Right cardiac atrium (tissue), 5 donors: ENCODE measurements around the gene TPM2. TPM values are rescaled to one million over a fixed set of nuclear protein-coding genes. Genes with fewer than 3 reads are reported as not detected.

Experiments used
- ATAC-seq, 2 donors: fragments of 200-7000 bp; cut with Tn5 transposase; one replicate each; pipeline versions ENCODE4 v1.8.0 to v1.9.1; 2020; ENCODE audit warnings: moderate library complexity in 2 of 2, mild to moderate bottlenecking in 1 of 2
- DNase-seq, 3 donors: peaks; one replicate each; pipeline ENCODE4 v3.0.0-alpha.2; 2020
- H3K27ac ChIP-seq: one replicate; pipeline ENCODE4 v1.5.1; 2013; ENCODE audit warnings: mild to moderate bottlenecking, low read length, control low read depth, moderate library complexity
- H3K27me3 ChIP-seq: one replicate; pipeline ENCODE4 v1.6.1; 2013; ENCODE audit not compliant: control insufficient read depth, insufficient read depth
- H3K4me1 ChIP-seq: one replicate; pipeline ENCODE4 v1.6.1; 2013; ENCODE audit warnings: low read length; ENCODE audit not compliant: control insufficient read depth, insufficient read depth
- H3K4me3 ChIP-seq: one replicate; pipeline ENCODE4 v1.5.1; 2013; ENCODE audit warnings: low read length, control low read depth
- H3K9me3 ChIP-seq: one replicate; pipeline ENCODE4 v1.6.1; 2013; ENCODE audit warnings: low read length; ENCODE audit not compliant: control insufficient read depth
- WGBS: extraction: QIAGEN DNeasy Blood & Tissue Kit; methylation state at CpG from one replicate; pipeline ENCODE4 v1.1.7; 2013; 5-methylcytosine and 5-hydroxymethylcytosine counted together
- intact Hi-C, 4 donors: fragments of 100-400 bp; cut with DNase I; formaldehyde crosslinking; loops; one replicate each; pipeline versions ENCODE4 v1.11.0 to v1.14.0; 2022 to 2023
- polyA plus RNA-seq: library from polyadenylated mRNA; stranded (reverse); fragments of 200-250 nt; gene quantifications from one replicate; pipeline ENCODE4 v1.2.3, GENCODE V29; 2013
- total RNA-seq, 4 donors: library from RNA; stranded (reverse); fragmentation: NEBNext Ultra II Directional; extraction: Animal tissue kit (Norgen Biotek cat#: 25700); gene quantifications; one replicate each; pipeline ENCODE4 v1.2.1, GENCODE V29; 2021
- donor health status: healthy with polysubstance abuse.
- donor health status: DM: no; HTN: yes; CAD: no.
- donor health status: DM: no; HTN: no; CAD: no.
- donor health status: DM: no; HTN: yes; CAD: no; lungs with severe emphysema.
- donor health status: DM: yes; HTN: yes; CAD: no.

TPM2 gene
- total and polyA plus RNA-seq, 5 donors, result 573 to 2,123 (median 777) TPM

GRCh38 chr9:35661756-35662350 lies 27.9 kb downstream of the TPM2 start:
- Histone ChIP-seq H3K27ac (peak overlapping the region; percentile 48), H3K27me3 (no peaks in the 10 kb centered on the region), H3K4me3 (no peak overlapping the region), H3K9me3 (no peaks in the 10 kb centered on the region), H3K4me1 (no peaks in the 10 kb centered on the region)
- intact Hi-C loops, result loop anchor here in 3 of 4 donors (5.0 to 10.0 kb wide), 3 partner anchors 35 to 70 kb away; partner anchors contain the start of genes CREB3 (in 2 of the 3) and TLN1 (in 2 of the 3)
- no peak for ATAC-seq
- no peak for DNase-seq
- WGBS, result 69% methylated on average over 3 of the region's 3 CpGs

- Histone ChIP-seq H3K9me3 (no peaks in the 10 kb centered on the region), H3K27ac (peak overlapping the region; percentile 50), H3K4me3 (no peak overlapping the region), H3K27me3 (no peaks in the 10 kb centered on the region), H3K4me1 (no peaks in the 10 kb centered on the region)
- DNase-seq, result no peak
- whole genome bisulfite sequencing, result 49% methylated on average over 9 of the region's 9 CpGs
- intact Hi-C loops, result loop anchor here in 3 of 4 donors (5.0 to 10.0 kb wide), 3 partner anchors 36 to 71 kb away; partner anchors contain the start of genes CREB3 (in 2 of the 3) and TLN1 (in 2 of the 3)
- no peak for ATAC-seq
Measured at GRCh38 chr9:35660966-35661415, 28.7 kb downstream of the TPM2 start.

GRCh38 chr9:35659340-35659739 lies 30.4 kb downstream of the TPM2 start:
- Histone ChIP-seq H3K9me3 (no peaks in the 10 kb centered on the region), H3K4me3 (peak overlapping the region; percentile 85), H3K27me3 (no peaks in the 10 kb centered on the region), H3K4me1 (no peaks in the 10 kb centered on the region), H3K27ac (peak overlapping the region; percentile 66)
- intact Hi-C loops, result loop anchor here in 1 of 4 donors (5.0 kb wide), 1 partner anchor 88 kb away; the partner anchor contains the start of genes GBA2 and RGP1
- peak in 1 of 2 donors; percentile 0 for ATAC-seq
- DNase-seq, result no peak
- 38% methylated on average over 3 of the region's 3 CpGs for WGBS

- H3K4me1 ChIP-seq, result no peaks in the 10 kb centered on the region
- H3K27ac ChIP-seq, result peak overlapping the region; percentile 99
- H3K27me3 ChIP-seq, result no peaks in the 10 kb centered on the region
- ATAC-seq (peak; percentile 2 to 4), DNase-seq (peak; percentile 65 to 83 (median 79))
- H3K4me3 ChIP-seq, result peak overlapping the region; percentile 85
- no peaks in the 10 kb centered on the region for H3K9me3 ChIP-seq
- intact Hi-C loops, result loop anchor here in 1 of 4 donors (5.0 kb wide), 1 partner anchor 88 kb away; the partner anchor contains the start of genes GBA2 and RGP1
- WGBS, result 0% methylated on average over 2 of the region's 2 CpGs
Measured at GRCh38 chr9:35658968-35659220, 30.8 kb downstream of the TPM2 start.

GRCh38 chr9:35658137-35658967 lies 31.4 kb downstream of the TPM2 start, which contains the start of gene CCDC107:
CCDC107 (plus strand) TSS chr9:35658292; CDS start chr9:35658380, 88 bp downstream.
- ATAC-seq (peak; percentile 84 to 86), DNase-seq (peak; percentile 88 to 95 (median 95))
- intact Hi-C loops, result loop anchor here in 1 of 4 donors (5.0 kb wide), 1 partner anchor 89 kb away; the partner anchor contains the start of genes GBA2 and RGP1
- Histone ChIP-seq H3K4me3 (peak within 1 kb of the TSS; percentile 85), H3K27ac (peak within 1 kb of the TSS; percentile 99), H3K4me1 (no peaks in the 10 kb centered on the region), H3K27me3 (no peaks in the 10 kb centered on the region), H3K9me3 (no peaks in the 10 kb centered on the region)
- under 1% methylated on average over 67 of the region's 67 CpGs for WGBS

GRCh38 chr9:35657546-35658136 lies 32.1 kb downstream of the TPM2 start, which contains the start of gene RMRP:
RMRP (minus strand) TSS chr9:35658019.
- no peaks in the 10 kb centered on the region for H3K9me3 ChIP-seq
- H3K27me3 ChIP-seq, result no peaks in the 10 kb centered on the region
- ATAC-seq (peak; percentile 97), DNase-seq (peak; percentile 98 to 99 (median 99))
- intact Hi-C loops, result loop anchor here in 1 of 4 donors (5.0 kb wide), 1 partner anchor 90 kb away; the partner anchor contains the start of genes GBA2 and RGP1
- under 1% methylated on average over 42 of the region's 42 CpGs for WGBS
- H3K4me3 ChIP-seq, result peak within 1 kb of the TSS; percentile 85
- H3K4me1 ChIP-seq, result no peaks in the 10 kb centered on the region
- H3K27ac ChIP-seq, result peak within 1 kb of the TSS; percentile 99

- H3K4me3 ChIP-seq, result peak overlapping the region; percentile 31
- 30% methylated on average over 25 of the region's 25 CpGs for WGBS
- H3K27me3 ChIP-seq, result no peaks in the 10 kb centered on the region
- no peak for DNase-seq
- intact Hi-C loops, result loop anchor here in 1 of 4 donors (5.0 kb wide), 1 partner anchor 90 kb away; the partner anchor contains the start of genes GBA2 and RGP1
- ATAC-seq, result peak; percentile 11 to 34
- no peaks in the 10 kb centered on the region for H3K9me3 ChIP-seq
- H3K4me1 ChIP-seq, result no peaks in the 10 kb centered on the region
- peak overlapping the region; percentile 88 for H3K27ac ChIP-seq
Measured at GRCh38 chr9:35656831-35657545, 32.7 kb downstream of the TPM2 start.

GRCh38 chr9:35656348-35656747 lies 33.4 kb downstream of the TPM2 start:
- intact Hi-C loops, result loop anchor here in 1 of 4 donors (5.0 kb wide), 1 partner anchor 91 kb away; the partner anchor contains the start of genes GBA2 and RGP1
- H3K4me1 ChIP-seq, result no peaks in the 10 kb centered on the region
- ATAC-seq (no peak), DNase-seq (no peak)
- 83% methylated on average over 17 of the region's 17 CpGs for WGBS
- H3K4me3 ChIP-seq, result no peak overlapping the region
- no peaks in the 10 kb centered on the region for H3K27me3 ChIP-seq
- H3K9me3 ChIP-seq, result no peaks in the 10 kb centered on the region
- H3K27ac ChIP-seq, result no peak overlapping the region

GRCh38 chr9:35653611-35654010 lies 36.1 kb downstream of the TPM2 start:
- intact Hi-C loops, result no loop called here
- no peaks in the 10 kb centered on the region for H3K4me1 ChIP-seq
- H3K9me3 ChIP-seq, result no peaks in the 10 kb centered on the region
- H3K27me3 ChIP-seq, result no peaks in the 10 kb centered on the region
- H3K27ac ChIP-seq, result no peak overlapping the region
- no peak for DNase-seq
- WGBS, result 91% methylated on average over 2 of the region's 2 CpGs
- H3K4me3 ChIP-seq, result no peak overlapping the region
- ATAC-seq, result no peak

- 90% methylated on average over 8 of the region's 8 CpGs for WGBS
- Histone ChIP-seq H3K27me3 (no peaks in the 10 kb centered on the region), H3K4me1 (no peaks in the 10 kb centered on the region), H3K4me3 (no peak overlapping the region), H3K27ac (no peak overlapping the region), H3K9me3 (no peaks in the 10 kb centered on the region)
- ATAC-seq (no peak), DNase-seq (no peak)
- intact Hi-C loops, result no loop called here
Measured at GRCh38 chr9:35652829-35653209, 36.9 kb downstream of the TPM2 start.
